Stimulated activated CD4-positive, alpha-beta T cell treated with anti-CD3 and anti-CD28 coated beads, Interleukin-2, amount 100 ng/mL, for 48 hours (primary cell): Measurements from ENCODE around the gene AP2M1.

Source experiments
- DNase-seq, 2 donors: peaks; one replicate each; pipeline ENCODE4 v3.0.0-alpha.2; 2020

The AP2M1 gene

DNA sequence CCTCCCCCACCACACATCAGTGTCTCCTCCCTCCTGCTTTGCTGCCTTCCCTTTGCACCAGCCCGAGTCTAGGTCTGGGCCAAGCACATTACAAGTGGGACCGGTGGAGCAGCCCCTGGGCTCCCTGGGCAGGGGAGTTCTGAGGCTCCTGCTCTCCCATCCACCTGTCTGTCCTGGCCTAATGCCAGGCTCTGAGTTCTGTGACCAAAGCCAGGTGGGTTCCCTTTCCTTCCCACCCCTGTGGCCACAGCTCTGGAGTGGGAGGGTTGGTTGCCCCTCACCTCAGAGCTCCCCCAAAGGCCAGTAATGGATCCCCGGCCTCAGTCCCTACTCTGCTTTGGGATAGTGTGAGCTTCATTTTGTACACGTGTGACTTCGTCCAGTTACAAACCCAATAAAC lies 9.0 kb downstream of the AP2M1 start:
- DNase-seq, result no peak

DNA sequence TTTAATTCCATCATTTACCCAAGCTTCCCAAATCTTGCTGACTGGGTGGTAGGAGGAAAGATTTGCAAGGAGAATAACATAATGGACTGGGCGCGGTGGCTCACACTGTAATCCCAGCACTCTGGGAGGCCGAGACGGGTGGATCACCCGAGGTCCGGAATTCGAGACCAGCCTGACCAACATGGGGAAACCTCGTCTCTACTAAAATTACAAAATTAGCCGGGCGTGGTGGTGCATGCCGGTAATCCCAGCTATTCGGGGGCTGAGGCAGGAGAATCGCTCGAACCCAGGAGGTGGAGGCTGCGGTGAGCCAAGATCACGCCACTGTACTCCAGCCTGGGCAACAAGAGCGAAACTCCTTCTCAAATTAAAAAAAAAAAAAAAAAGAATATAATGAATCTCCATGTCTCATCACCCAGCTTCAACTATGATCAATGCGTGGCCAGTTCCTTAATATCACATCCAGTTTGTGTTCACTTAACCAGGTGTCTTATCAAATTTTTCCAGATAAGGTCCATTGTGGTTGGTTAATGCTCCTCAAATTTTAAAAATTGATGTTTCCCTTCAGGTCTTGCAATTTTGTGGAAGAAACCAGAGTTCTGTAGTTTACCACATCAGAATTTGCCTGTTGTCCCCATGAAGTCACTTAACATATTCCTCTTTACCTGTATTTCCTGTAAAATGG lies 10.0 kb downstream of the AP2M1 start:
- no peak for DNase-seq

- peak; percentile 98 for DNase-seq
Measured at GRCh38 chr3:184185461-184186183, 11.0 kb downstream of the AP2M1 start.

- no peak for DNase-seq
Measured at GRCh38 chr3:184186184-184186901, 11.7 kb downstream of the AP2M1 start, which contains the start of gene ABCF3. Gene ABCF3, plus strand, starts transcription at chr3:184186199. Its CDS starts 9 bp downstream, at chr3:184186208.

DNA sequence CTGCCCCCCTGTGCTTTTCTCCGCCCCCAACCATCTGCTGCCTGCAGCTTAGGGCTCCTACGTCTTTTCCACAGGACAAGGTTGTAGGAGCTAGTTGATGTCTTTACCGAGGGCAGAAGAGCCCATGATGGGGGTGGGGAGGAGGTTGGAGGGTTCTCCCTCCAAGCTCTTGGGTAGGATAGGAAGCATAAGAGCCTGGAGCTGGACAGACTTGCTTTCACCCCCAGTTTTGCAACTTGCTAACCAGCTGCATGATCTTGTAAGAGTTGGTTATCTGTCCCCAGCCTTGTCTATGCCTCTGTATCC lies 12.2 kb downstream of the AP2M1 start:
- DNase-seq, result no peak

DNA sequence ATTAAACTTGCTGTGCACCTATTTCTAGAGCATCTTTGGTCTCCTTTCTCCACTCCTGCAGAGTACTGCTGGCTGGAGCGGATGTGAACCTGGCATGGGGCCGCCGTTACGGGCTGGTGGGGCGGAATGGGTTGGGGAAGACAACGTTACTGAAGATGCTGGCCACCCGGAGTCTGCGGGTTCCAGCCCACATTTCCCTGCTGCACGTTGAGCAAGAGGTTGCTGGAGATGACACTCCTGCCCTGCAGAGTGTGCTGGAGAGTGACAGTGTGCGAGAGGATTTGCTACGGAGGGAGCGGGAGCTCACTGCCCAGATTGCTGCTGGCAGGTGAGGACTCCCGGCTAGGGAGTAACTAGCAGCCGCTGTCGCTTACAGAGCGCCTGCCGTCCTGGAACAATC lies 13.4 kb downstream of the AP2M1 start:
- DNase-seq, result no peak

GRCh38 chr3:184189421-184189820 lies 14.8 kb downstream of the AP2M1 start:
- no peak for DNase-seq

- DNase-seq, result no peak
Measured at GRCh38 chr3:184192889-184193288, 18.2 kb downstream of the AP2M1 start.

DNA sequence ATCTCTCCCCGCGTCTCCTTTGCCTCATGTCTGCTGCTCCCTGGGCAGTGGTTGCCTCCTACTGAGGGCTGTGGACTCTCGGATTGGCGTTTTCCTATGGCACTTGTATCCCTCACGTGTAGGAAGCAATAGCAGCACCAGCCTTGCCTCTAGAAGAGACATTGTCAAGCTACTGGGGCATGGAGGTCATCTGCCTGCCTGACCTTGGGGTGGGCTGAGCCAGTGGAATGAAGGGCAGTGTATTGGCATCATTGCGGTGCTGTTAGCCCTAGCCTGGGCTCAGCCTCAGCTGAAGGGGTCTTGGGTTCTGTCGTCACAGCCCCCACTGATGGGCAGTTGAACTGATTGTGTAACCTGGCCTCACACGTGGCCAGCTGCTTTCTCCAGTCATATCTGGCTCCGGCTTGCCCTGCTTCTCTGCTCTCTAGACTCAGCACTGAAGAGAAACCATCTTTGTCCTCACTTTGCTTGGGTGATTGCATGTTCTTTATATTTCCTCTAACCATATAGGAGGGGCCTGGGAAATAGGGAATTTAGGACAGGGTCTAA lies 19.4 kb downstream of the AP2M1 start:
- DNase-seq, result no peak

DNA sequence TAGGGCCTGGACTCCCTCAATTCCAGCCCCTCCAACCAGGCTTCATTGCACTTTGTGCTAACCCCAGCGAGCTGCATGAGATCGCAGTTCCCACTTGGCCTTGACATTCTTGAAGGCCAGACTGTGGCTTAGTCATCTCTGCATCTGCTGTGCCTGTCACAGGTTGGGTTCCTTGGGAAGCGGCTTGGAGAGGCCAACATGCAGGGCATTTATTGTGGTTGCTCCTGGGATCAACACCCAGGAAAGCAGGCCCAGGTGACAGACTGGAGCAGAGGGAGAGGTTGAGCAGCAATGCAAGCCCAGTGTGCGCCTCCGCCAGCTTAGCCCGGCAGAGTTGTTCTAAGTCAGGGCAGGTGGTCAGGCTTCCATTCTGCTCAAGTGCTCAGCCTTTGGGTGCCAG lies 21.9 kb downstream of the AP2M1 start:
- DNase-seq, result no peak

GRCh38 chr3:184198509-184198908 lies 23.9 kb downstream of the AP2M1 start:
- DNase-seq, result no peak

GRCh38 chr3:184200825-184201224 lies 26.2 kb downstream of the AP2M1 start:
- no peak for DNase-seq

DNA sequence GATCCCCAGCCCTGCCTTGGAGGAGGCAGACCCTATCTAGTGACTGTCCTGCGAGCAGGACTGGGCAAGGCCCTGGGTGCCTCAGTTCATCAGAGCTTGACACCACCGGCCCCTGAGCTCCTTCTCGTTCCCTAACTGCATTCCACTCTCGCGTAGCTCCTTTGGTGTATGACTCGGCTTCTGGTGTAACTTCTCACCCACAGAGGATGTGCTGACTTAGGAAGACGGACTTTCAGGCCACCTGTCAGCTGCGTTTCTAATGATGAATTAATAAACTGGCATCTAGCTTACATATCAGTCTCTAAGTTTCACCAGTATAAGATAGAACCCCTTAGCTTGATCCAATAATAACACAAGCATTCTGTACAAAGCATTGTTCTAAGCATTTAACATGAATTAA lies 28.9 kb downstream of the AP2M1 start:
- no peak for DNase-seq

GRCh38 chr3:184209146-184209923 lies 34.7 kb downstream of the AP2M1 start:
- no peak for DNase-seq

- DNase-seq, result no peak
Measured at GRCh38 chr3:184211297-184211696, 36.6 kb downstream of the AP2M1 start.

DNA sequence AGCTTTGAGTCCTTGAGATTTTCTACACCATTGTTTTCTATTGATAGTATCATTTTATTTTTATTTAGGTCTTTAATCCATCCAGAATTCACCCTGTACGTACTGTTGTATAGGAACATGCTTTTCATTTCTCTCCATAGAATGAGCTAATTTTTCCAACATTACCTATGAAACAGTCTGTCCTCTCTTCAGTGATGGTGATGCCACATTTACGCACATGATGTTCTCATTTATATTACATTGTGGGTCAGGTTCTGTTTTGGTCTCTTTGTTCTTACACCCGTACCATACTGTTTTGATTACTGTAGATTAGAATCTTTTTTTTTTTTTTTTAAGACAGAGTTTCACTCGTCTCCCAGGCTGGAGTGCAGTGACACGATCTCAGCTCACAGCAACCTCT lies 37.1 kb downstream of the AP2M1 start:
- no peak for DNase-seq

DNA sequence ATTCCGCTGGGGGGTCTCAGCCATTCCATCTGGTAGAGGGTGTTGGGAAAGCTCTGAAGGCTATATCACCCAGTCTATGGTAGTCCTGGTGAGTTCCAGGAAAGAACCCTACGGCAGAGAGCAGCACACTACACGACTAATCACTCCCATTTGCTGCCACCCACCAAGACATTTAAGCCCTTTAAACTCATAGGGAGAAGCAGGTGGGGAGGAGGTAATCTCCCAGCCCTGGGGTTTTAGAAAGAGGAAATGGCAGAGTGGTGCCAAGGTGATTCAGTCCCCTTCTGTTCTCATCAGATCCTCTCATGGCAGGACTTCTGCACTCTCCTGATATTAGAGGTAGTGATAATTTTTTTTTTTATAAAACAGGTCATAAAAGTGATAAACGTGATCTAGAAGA lies 44.2 kb downstream of the AP2M1 start:
- DNase-seq, result no peak

DNA sequence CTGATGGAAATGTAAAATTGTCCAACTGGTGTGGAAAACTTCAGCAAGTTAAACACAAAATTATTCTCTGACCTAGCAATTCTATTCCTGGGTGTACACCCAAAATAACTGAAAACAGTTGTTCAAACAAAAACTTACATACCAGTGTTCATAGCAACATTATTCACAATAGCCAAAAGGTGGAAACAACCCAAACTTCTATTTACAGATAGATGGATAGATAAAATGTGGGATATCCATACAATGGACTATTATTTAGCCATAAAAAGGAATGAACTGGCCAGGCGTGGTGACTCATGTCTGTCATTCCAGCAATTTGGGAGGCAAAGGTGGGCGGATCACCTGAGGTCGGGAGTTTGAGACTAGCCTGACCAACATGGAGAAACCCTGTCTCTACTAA lies 47.9 kb downstream of the AP2M1 start:
- no peak for DNase-seq

GRCh38 chr3:184223946-184224345 lies 49.3 kb downstream of the AP2M1 start:
- no peak for DNase-seq

DNA sequence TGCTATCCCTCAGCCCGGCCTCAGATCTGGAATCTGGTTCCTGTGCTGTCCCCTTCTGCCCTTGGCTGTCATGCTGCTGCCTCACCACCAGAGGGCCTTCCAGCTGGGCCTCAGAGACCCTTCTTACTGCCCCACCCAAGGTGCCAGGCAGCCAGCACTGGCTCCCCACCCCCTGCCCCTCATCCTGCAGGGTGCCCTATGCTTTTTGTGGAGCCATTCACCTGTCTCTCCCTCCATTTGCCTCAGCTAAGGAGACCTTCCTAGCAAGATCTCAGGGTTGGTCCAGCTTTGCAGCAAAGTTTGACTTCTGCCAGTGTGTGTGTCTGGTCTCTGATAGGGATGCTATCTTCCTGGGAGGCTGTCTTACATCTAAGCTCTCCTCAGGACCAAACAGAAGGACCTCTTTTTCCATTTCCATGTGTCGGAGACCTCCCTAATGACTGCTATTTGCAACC lies 52.9 kb downstream of the AP2M1 start:
- peak; percentile 40 to 49 for DNase-seq

DNA sequence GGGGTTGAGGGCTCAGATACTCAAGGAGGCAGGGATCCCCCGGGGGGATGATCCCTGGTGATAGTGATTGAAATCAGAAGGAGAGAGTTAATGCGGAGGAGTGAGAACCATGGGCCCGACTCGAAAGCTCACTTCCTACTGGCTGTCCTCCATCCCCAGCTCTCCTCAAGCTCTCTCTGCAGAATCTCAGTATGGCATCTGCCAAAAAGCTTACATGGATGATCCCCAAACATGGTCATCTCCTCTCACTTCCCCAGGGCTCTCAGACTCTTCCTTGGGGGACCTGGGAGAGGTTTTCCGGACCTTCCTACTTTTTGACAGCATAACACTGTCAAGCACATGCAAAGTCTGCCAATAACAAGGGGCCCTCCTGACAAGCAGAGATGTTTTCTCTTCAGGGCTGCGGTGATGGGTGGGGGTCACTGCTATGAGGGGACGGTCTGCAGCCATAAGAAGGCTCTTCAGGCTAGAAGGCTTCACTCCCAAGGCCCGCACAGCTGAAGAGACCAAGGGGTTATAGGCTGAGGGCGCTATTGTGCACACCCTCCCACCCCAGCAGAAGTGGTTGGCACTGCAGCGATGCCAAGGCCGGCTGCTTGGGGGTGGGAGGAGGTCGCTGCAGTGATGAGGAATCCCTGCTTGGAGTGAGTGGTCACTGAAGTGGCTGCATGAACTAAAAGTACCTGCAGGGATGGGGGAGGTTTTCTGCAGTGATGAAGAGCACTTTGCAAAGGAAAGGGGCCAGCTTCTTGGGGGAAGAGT lies 53.9 kb downstream of the AP2M1 start:
- DNase-seq, result no peak
